Peyer's patch (tissue), 4 donors: ENCODE data around the gene DNASE1L3. TPM values are rescaled to one million over a fixed set of nuclear protein-coding genes. Genes with fewer than 3 reads are reported as not detected.
A peak's percentile ranks its signal among the peaks of the same experiment; 100 is the strongest.

Source experiments
- DNase-seq, 3 donors: peaks; one replicate each; pipeline ENCODE4 v3.0.0-alpha.2; 2017 to 2019
- H3K27ac ChIP-seq, 4 donors: fragments of 200-600 bp; sonication (generic); one replicate each; pipeline ENCODE4 v1.5.1; 2016 to 2019
- H3K27me3 ChIP-seq, 2 donors: fragments of 200-600 bp; sonication (generic); one replicate each; pipeline ENCODE4 v1.5.1; 2019
- H3K36me3 ChIP-seq, 3 donors: fragments of 200-600 bp; sonication (generic); one replicate each; pipeline ENCODE4 v1.5.1; 2016 to 2019
- H3K4me1 ChIP-seq, 4 donors: fragments of 200-600 bp; sonication (generic); one replicate each; pipeline ENCODE4 v1.5.1; 2016 to 2019
- H3K4me3 ChIP-seq, 4 donors: fragments of 200-600 bp; sonication (generic); 1 replicate in 3 of 4; 2 replicates in 1 of 4; pipeline ENCODE4 v1.5.1; 2016 to 2019; ENCODE audit warnings: mild to moderate bottlenecking in 1 of 4
- H3K9me3 ChIP-seq, 4 donors: fragments of 200-600 bp; sonication (generic); one replicate each; pipeline ENCODE4 v1.5.1; 2016 to 2019; ENCODE audit warnings: mild to moderate bottlenecking in 1 of 4
- POLR2A ChIP-seq, 2 donors: fragments of 450-650 bp; IDR thresholded peaks; one replicate each; pipeline ENCODE4 v1.5.1; 2017; ENCODE audit warnings: antibody characterized with exemption in 2 of 2, mild to moderate bottlenecking in 2 of 2, moderate library complexity in 2 of 2
- total RNA-seq, 4 donors: library from RNA; depleted of rRNA; stranded (reverse); fragments of >200 nt; gene quantifications; one replicate each; pipeline ENCODE4 v1.1.0, GENCODE V29; 2016
- TF ChIP-seq, protein P1 (sequence below), 6 experiments: fragments of 450-650 bp in 4 of 6; fragments of 200-600 bp in 2 of 6; sonication (generic) in 1 of 6; IDR thresholded peaks; one replicate each; pipeline ENCODE4 v1.5.1; 2017 to 2019; ENCODE audit warnings: antibody characterized with exemption in 6 of 6, mild to moderate bottlenecking in 3 of 6, moderate library complexity in 1 of 6

The DNASE1L3 gene
- total RNA-seq, 4 donors from 2014 or later, result 1.9 to 47.0 (median 3.9) TPM

DNA sequence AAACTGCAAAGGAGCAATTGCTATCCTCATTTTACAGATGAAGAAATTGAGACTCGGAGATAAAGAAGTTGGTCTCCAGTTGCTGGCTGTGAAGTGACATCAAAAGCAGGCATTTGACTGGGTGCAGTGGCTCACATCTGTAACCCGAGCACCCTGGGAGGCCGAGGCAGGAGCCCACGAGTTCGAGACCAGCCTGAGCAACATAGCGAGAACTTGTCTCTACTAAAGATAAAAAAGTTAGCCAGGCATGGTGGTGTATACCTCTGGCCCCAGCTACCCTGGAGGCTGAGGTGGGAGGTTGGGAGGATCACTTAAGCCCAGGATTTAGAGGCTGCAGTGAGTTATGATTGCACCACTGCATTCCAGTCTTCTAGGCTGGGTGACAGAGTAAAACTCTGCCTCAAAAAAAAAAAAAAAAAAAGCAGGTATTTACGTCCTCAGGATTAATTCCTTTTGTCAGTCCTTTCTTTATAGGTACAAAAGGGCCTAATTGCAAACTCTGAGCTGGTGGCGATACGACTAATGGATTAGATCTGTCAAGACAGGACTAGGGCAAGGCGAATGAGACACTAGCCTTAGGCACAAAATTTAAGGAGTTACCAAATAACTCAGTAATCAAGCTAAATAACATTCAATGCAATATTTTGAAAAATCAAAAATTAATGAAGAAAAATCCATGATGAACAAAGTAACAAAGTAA is 5.9 kb upstream of the DNASE1L3 start:
- H3K27ac ChIP-seq, result peak overlapping the region in 1 of 4 donors; percentile 72
- DNase-seq, result no peak
- TF ChIP-seq, protein P1, sequence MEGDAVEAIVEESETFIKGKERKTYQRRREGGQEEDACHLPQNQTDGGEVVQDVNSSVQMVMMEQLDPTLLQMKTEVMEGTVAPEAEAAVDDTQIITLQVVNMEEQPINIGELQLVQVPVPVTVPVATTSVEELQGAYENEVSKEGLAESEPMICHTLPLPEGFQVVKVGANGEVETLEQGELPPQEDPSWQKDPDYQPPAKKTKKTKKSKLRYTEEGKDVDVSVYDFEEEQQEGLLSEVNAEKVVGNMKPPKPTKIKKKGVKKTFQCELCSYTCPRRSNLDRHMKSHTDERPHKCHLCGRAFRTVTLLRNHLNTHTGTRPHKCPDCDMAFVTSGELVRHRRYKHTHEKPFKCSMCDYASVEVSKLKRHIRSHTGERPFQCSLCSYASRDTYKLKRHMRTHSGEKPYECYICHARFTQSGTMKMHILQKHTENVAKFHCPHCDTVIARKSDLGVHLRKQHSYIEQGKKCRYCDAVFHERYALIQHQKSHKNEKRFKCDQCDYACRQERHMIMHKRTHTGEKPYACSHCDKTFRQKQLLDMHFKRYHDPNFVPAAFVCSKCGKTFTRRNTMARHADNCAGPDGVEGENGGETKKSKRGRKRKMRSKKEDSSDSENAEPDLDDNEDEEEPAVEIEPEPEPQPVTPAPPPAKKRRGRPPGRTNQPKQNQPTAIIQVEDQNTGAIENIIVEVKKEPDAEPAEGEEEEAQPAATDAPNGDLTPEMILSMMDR (IDR thresholded peaks at IDR 0.05), result no peak
- no peak for TF ChIP-seq POLR2A (IDR thresholded peaks at IDR 0.05)
- H3K4me1 ChIP-seq, result peaks cover 0 to 9% (median 4%) of the 10 kb centered on the region in 4 donors
- no peak overlapping the region for H3K4me3 ChIP-seq
- H3K27me3 ChIP-seq, result no peaks in the 10 kb centered on the region
- H3K36me3 ChIP-seq, result no peaks in the 10 kb centered on the region
- no peaks in the 10 kb centered on the region for H3K9me3 ChIP-seq

GRCh38 chr3:58215317-58216025 is 4.7 kb upstream of the DNASE1L3 start:
- Histone ChIP-seq H3K4me1 (peaks cover 0 to 9% (median 4%) of the 10 kb centered on the region in 4 donors), H3K36me3 (no peaks in the 10 kb centered on the region), H3K4me3 (no peak overlapping the region), H3K27me3 (no peaks in the 10 kb centered on the region), H3K27ac (peak overlapping the region in 2 of 4 donors; percentile 56 to 72), H3K9me3 (no peaks in the 10 kb centered on the region)
- TF ChIP-seq, protein P1 (IDR thresholded peaks at IDR 0.05), result no peak
- TF ChIP-seq POLR2A (IDR thresholded peaks at IDR 0.05), result no peak
- no peak for DNase-seq

DNA sequence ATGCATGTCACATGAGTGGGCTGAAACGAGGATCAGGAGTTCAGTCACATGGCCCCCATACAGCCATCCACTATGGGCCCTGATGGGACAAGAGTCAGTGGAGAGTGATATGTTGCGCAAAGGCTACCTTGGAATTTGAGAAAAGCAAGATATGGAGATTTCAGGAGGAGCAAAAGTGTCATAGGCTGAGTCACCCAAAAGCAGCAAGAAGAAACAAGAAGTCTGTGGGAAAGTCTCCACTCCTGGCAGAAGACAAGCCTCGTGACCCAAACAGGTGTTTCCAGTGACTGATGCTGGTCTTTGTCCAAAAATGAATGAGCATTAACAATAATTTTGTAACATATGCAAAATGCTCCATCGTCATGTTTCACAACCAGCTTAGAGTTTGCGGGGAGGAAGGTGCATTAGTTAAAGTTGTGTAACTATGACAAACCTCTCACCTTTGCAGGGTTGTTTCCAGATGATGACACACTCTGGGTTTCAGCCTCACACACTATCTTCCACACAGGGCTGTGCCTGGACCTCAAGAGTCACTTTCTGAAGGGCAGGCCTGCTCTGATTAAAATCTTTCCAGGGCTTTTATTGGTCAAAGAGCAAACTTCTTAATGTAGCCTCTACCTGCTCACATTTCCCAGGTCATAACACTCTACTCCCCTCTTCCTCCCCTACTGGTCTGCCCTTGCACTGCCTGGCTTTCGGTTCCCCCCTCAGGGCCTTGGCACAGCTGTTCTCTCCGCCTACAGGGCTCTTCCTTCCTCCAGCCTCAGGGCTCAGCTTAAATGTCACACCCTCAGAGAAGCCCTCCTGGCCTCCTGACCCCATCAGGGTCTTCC is 3.9 kb upstream of the DNASE1L3 start:
- H3K4me1 ChIP-seq, result peaks cover 0 to 9% (median 4%) of the 10 kb centered on the region in 4 donors
- no peak overlapping the region for H3K4me3 ChIP-seq
- H3K27me3 ChIP-seq, result no peaks in the 10 kb centered on the region
- no peak for TF ChIP-seq POLR2A (IDR thresholded peaks at IDR 0.05)
- TF ChIP-seq, protein P1 (IDR thresholded peaks at IDR 0.05), result peak in 3 of 6 experiments; percentile 22 to 25 (median 22)
- DNase-seq, result peak in 2 of 3 donors; percentile 67 to 70
- no peaks in the 10 kb centered on the region for H3K9me3 ChIP-seq
- H3K36me3 ChIP-seq, result no peaks in the 10 kb centered on the region
- peak overlapping the region in 2 of 4 donors; percentile 56 to 72 for H3K27ac ChIP-seq

DNA sequence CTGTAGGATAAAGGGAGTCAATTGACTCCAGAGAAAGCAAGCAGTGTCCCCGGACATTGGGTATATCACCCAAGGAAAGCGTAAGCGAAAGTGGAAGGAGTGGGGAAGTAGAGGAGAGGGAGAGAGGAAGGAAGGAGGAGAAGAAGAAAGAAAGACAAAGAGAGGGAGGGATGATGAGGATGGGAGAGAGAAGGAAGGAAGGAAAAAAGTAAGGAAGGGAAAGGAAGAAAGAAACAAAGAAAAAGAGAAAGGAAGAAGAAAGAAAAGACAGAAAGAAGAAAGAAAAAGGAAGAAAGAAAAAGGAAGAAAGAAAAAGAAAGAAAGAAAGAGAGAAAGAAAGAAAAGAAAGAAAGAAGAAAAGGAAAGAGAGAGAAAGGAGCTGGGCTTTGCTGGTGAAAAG is 839 bp downstream of the DNASE1L3 start:
- Histone ChIP-seq H3K27ac (no peak overlapping the region), H3K4me3 (no peak overlapping the region), H3K4me1 (peaks cover 0 to 2% (median 0%) of the 10 kb centered on the region in 4 donors), H3K27me3 (no peaks in the 10 kb centered on the region), H3K36me3 (no peaks in the 10 kb centered on the region), H3K9me3 (no peaks in the 10 kb centered on the region)
- no peak for DNase-seq
- TF ChIP-seq POLR2A (IDR thresholded peaks at IDR 0.05), result no peak
- TF ChIP-seq, protein P1 (IDR thresholded peaks at IDR 0.05), result no peak

DNA sequence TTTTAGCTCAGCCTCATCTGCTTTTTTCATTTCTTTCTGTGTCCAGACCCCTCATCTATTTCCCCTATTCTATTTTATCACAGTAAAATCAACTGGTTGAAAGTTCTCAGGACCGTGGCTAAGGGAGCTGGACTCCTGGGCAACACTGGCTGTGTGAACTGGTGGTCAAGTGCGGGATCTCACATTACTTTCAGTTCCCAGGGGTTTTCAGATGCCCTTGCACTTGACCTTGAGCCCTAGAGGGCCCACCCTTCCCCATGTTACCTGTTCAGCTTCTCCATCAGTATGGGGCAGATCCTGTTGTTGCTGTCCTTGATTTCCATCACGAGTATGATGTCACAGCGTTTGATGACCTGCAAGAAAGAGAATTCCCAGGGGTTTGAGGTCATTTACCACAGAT is 2.8 kb downstream of the DNASE1L3 start:
- Histone ChIP-seq H3K36me3 (no peaks in the 10 kb centered on the region), H3K27me3 (no peaks in the 10 kb centered on the region), H3K27ac (no peak overlapping the region), H3K9me3 (no peaks in the 10 kb centered on the region), H3K4me1 (no peaks in the 10 kb centered on the region), H3K4me3 (no peak overlapping the region)
- TF ChIP-seq, protein P1 (IDR thresholded peaks at IDR 0.05), result no peak
- TF ChIP-seq POLR2A (IDR thresholded peaks at IDR 0.05), result no peak
- DNase-seq, result no peak
